Measurements from ENCODE around the gene AIFM1. TPM values are rescaled to one million over a fixed set of nuclear protein-coding genes. Genes with fewer than 3 reads are reported as not detected.

Gene AIFM1
- polyA plus RNA-seq, 1 of the 3 experiments (the other 2 are of a cell fraction): 49.8 TPM

GRCh38 chrX:130165703-130166502, at the start of gene AIFM1 (continued):
- TF ChIP-seq REST (IDR thresholded peaks at IDR 0.05; ENCODE audit: low read depth, low read length) (no peak), FOSL2 (IDR thresholded peaks at IDR 0.05; ENCODE audit: borderline replicate concordance, low read depth) (no peak), POLR2AphosphoS5 (IDR thresholded peaks at IDR 0.05; ENCODE audit: low read depth, low read length) (peak; percentile 71), GATA2 (CRISPR knock-in tag; IDR thresholded peaks at IDR 0.05) (no peak), CHD2 (IDR thresholded peaks at IDR 0.05; ENCODE audit: low read length, partially characterized antibody) (peak; percentile 62)
- TF ChIP-seq, protein P1, sequence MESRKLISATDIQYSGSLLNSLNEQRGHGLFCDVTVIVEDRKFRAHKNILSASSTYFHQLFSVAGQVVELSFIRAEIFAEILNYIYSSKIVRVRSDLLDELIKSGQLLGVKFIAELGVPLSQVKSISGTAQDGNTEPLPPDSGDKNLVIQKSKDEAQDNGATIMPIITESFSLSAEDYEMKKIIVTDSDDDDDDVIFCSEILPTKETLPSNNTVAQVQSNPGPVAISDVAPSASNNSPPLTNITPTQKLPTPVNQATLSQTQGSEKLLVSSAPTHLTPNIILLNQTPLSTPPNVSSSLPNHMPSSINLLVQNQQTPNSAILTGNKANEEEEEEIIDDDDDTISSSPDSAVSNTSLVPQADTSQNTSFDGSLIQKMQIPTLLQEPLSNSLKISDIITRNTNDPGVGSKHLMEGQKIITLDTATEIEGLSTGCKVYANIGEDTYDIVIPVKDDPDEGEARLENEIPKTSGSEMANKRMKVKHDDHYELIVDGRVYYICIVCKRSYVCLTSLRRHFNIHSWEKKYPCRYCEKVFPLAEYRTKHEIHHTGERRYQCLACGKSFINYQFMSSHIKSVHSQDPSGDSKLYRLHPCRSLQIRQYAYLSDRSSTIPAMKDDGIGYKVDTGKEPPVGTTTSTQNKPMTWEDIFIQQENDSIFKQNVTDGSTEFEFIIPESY (IDR thresholded peaks at IDR 0.05; ENCODE audit: borderline replicate concordance, low read depth): no peak

DNA sequence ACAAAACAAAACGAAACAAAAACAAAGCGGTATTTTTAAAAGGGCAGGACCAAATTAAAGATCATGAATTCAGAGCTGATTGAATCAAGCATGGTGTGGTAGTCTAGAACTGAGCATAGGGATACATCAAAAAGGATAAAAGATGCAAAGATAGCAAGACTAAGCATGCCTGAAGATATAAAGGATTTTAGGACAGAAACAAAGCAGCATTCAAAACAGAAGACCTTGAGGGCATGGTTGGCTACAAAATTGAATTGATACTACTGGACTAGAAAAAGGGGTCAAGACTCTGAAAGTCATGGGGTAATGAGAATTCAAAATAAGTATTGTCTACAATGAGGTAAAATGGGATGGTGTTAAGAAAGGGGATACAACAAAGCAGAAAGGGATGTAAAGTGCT, 47.7 kb upstream of the AIFM1 start:
- Histone ChIP-seq H3K27me3 (ENCODE audit: insufficient read depth) (peaks cover 4% of the 10 kb centered on the region; the same call in 1 of the 2 replicates), H3K36me3 (replicated peaks in 1 of 2; ENCODE audit: control insufficient read depth in 1 of 2, insufficient read depth in 2 of 2, low read length in 1 of 2) (peaks cover 24 to 40% of the 10 kb centered on the region in 2 experiments), H3F3A (replicated peaks; ENCODE audit: insufficient read depth) (no peaks in the 10 kb centered on the region), H3K27ac (ENCODE audit: low read depth in 2 of 2, low read length in 1 of 2) (no peak overlapping the region), H3K9me3 (no peaks in the 10 kb centered on the region), H3K79me2 (ENCODE audit: insufficient read depth) (no peaks in the 10 kb centered on the region), H3K4me2 (no peak overlapping the region), H3K9me2 (no peaks in the 10 kb centered on the region), H3K4me3 (ENCODE audit: low read depth in 2 of 2, low read length in 1 of 2) (no peak overlapping the region), H3K4me1 (ENCODE audit: control insufficient read depth in 1 of 2, insufficient read depth in 2 of 2, low read depth in 1 of 2, low read length in 1 of 2) (no peaks in the 10 kb centered on the region), H2AFZ (ENCODE audit: low read depth) (no peak overlapping the region), H3K9ac (no peak overlapping the region), H4K20me1 (ENCODE audit: insufficient read depth) (no peaks in the 10 kb centered on the region)
- ChIA-PET CTCF (no interaction called here), POLR2A (no interaction called here)
- no peak for TF ChIP-seq RCOR1 (IDR thresholded peaks at IDR 0.05; ENCODE audit: low read length)
- no peak for TF ChIP-seq JUND (IDR thresholded peaks at IDR 0.05)
- TF ChIP-seq RAD21 (IDR thresholded peaks at IDR 0.05; ENCODE audit: low read length): no peak
- no peak for TF ChIP-seq TAF1 (IDR thresholded peaks at IDR 0.05; ENCODE audit: borderline replicate concordance, low read depth, low read length)
- TF ChIP-seq NRF1 (IDR thresholded peaks at IDR 0.05; ENCODE audit: low read depth, low read length): no peak
- no peak for TF ChIP-seq FOSL2 (IDR thresholded peaks at IDR 0.05; ENCODE audit: borderline replicate concordance, low read depth)
- TF ChIP-seq, protein P2, sequence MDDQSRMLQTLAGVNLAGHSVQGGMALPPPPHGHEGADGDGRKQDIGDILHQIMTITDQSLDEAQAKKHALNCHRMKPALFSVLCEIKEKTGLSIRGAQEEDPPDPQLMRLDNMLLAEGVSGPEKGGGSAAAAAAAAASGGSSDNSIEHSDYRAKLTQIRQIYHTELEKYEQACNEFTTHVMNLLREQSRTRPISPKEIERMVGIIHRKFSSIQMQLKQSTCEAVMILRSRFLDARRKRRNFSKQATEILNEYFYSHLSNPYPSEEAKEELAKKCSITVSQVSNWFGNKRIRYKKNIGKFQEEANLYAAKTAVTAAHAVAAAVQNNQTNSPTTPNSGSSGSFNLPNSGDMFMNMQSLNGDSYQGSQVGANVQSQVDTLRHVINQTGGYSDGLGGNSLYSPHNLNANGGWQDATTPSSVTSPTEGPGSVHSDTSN (IDR thresholded peaks at IDR 0.05): no peak
- DNase-seq: no peak
- WGBS (ENCODE audit: low lambda C conversion rate): 54% methylated on average over 2 of the region's 2 CpGs
